SIG-M5 treated with dmso at 0.1 percent for 504 hours (cell line): ENCODE measurements around the gene MST1R.

Source experiments
- DNase-seq: peaks from one replicate; lab custom pipeline; 2025; ENCODE audit not compliant: unreplicated experiment; lab: John Stamatoyannopoulos, UW

MST1R gene

DNA sequence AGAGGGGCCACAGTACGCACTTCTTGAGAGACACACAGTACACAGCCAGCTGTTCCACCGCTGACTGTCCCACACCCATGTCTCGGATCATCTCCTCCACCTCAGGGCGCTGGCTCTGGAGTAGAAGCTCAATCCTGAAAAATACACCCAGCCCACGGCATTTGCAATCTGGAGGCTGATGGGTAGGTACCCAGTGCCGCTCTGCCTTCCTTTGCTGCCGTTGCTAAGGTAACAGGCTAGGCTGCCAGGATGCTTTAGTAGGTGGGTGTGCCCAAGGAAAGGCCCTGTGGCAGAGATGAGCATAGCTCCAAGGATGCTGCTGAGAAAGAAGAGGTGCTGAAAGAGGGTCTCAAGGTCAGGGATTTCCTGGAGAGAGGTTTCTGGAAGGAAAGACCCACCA lies 61.9 kb downstream of the MST1R start:
- DNase-seq: no peak

DNA sequence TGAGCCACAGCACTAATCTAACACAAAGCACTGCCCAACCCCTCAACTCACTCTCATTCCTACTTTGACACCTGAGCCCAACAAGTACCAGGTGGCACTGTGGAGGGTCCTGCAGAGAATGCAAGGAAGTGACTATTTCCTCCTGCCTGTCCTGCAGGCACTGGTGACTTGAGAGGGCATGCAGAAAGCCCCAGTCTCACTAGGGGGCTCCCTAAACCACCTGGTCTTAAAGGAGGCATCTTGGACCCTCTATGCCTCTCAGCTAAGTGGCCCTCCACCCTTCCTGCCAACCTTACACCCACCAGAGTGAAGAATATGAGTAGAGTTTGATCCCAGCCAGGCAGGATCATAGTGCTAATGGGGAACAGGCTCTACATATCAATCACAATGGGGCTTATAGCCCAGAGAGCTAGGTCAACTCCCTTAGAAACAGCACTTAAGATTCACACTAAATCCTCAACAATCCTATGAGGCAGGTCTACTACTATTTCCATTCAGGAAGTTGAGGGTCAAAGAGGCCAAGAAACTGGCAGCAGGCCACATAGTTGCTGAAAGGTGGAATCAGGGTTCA lies 62.5 kb downstream of the MST1R start:
- peak; percentile 18 for DNase-seq

DNA sequence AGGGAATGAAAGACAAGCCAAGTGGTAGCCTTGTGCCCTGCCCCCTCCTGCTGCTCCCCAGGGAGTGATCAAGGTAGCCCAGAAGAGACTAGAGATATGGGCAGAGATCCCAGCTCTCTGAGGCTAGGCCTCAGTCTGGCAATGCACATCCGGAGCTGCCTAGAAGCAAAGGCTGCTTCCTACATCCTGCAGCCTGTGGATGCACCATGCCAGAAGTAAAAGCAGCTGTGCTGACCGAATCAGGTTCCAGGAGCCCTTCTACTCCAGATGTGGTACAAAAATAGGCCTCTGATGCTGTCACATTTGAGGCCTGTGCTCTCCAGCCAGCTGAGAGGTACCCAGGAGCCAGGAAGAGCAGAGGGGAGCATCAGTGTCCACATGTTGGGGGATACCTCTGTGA lies 63.3 kb downstream of the MST1R start:
- DNase-seq: no peak

DNA sequence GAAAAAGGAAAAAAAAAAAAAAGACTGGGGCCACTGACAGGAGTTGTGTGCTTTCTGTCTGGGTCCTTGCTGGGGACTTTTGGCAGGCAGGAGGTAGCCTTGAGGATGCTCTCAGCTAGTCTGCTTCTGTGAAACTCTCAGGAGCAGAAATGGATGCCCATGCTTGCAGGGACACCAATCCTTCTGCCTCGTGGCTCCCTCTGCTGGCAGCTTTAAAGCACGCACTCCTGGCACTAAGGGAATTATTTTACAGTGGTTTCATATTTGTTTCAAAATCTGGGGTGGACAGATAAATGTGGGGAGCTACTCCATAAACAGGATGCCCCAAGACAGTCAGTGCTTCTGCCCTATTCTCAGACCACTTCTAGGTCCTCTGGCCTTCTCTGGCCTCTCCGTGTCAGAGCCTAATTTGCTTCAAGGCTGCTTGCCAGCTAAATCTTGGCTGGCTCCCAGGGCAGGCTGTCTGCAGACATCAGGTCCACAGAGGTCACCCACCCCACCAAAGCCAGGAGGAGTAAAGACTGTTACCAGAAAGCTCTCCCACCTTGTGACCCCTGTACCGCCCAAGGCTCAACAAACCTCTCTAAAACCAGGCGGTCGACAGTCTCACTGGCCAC lies 64.4 kb downstream of the MST1R start:
- peak; percentile 73 for DNase-seq
